ENCODE data around the gene PIK3CG. TPM values are rescaled to one million over a fixed set of nuclear protein-coding genes. Genes with fewer than 3 reads are reported as not detected.
A peak's percentile ranks its signal among the peaks of the same experiment; 100 is the strongest.
"Not testable (repeated sequence)": the region's sequence is repeated elsewhere in the genome, so short reads cannot be mapped to it uniquely, and the experiment has no call there.

PIK3CG gene
- total RNA-seq, 2 experiments from 2014 or later, result 26.8 to 27.0 TPM

GRCh38 chr7:106947244-106947728, 82.2 kb downstream of the PIK3CG start:
- Mint-ChIP-seq H3K9me3 (no peaks in the 10 kb centered on the region), H3K27ac (no peak overlapping the region), H3K4me3 (no peak overlapping the region), H3K27me3 (no peaks in the 10 kb centered on the region), H3K4me1 (ENCODE audit: low read depth) (no peaks in the 10 kb centered on the region), H3K36me3 (ENCODE audit: low read depth) (no peaks in the 10 kb centered on the region)
- CTCF ChIA-PET, result interaction anchor here (0.7 to 3.0 kb wide), 13 partner anchors 9 to 220 kb away, joined by 3 to 28 read pairs (median 3); no protein-coding TSS in a partner anchor
- TF ChIP-seq CTCF (IDR thresholded peaks at IDR 0.05), result peak; percentile 61
- DNase-seq (peak; percentile 58), ATAC-seq (peak; percentile 85)
- POLR2A ChIA-PET, result no interaction called here
- intact Hi-C loops (cut with micrococcal nuclease), result loop anchor here (5.0 kb wide), 2 partner anchors 155 to 200 kb away; no protein-coding TSS in a partner anchor

- Mint-ChIP-seq H3K36me3 (ENCODE audit: low read depth) (no peaks in the 10 kb centered on the region), H3K9me3 (peaks cover 2% of the 10 kb centered on the region), H3K27ac (no peak overlapping the region), H3K27me3 (no peaks in the 10 kb centered on the region), H3K4me3 (no peak overlapping the region), H3K4me1 (ENCODE audit: low read depth) (no peaks in the 10 kb centered on the region)
- ChIA-PET POLR2A (no interaction called here), CTCF (interaction anchor here (1.8 kb wide), 1 partner anchor 198 kb away, joined by 4 read pairs; no protein-coding TSS in a partner anchor)
- no peak for TF ChIP-seq CTCF (IDR thresholded peaks at IDR 0.05)
- no peak for DNase-seq
- intact Hi-C loops (cut with micrococcal nuclease), result loop anchor here (10.0 kb wide), 1 partner anchor 57 kb away; no protein-coding TSS in a partner anchor
- no peak for ATAC-seq
Observed at GRCh38 chr7:106952001-106952657, 87.0 kb downstream of the PIK3CG start.

GRCh38 chr7:106952658-106953231, 87.7 kb downstream of the PIK3CG start:
- intact Hi-C loops (cut with micrococcal nuclease), result loop anchor here (10.0 kb wide), 1 partner anchor 58 kb away; no protein-coding TSS in a partner anchor

GRCh38 chr7:106954840-106955239, 89.8 kb downstream of the PIK3CG start:
- no peaks in the 10 kb centered on the region for H3K36me3 Mint-ChIP-seq (ENCODE audit: low read depth)
- intact Hi-C loops (cut with micrococcal nuclease), result loop anchor here (10.0 kb wide), 1 partner anchor 60 kb away; no protein-coding TSS in a partner anchor
- no peak for TF ChIP-seq CTCF (IDR thresholded peaks at IDR 0.05)
- ChIA-PET POLR2A (no interaction called here), CTCF (no interaction called here)
- H3K9me3 Mint-ChIP-seq, result peaks cover 2% of the 10 kb centered on the region
- no peak overlapping the region for H3K4me3 Mint-ChIP-seq
- DNase-seq (no peak), ATAC-seq (no peak)
- H3K27ac Mint-ChIP-seq, result no peak overlapping the region
- no peaks in the 10 kb centered on the region for H3K4me1 Mint-ChIP-seq (ENCODE audit: low read depth)
- no peaks in the 10 kb centered on the region for H3K27me3 Mint-ChIP-seq

More at GRCh38 chr7:106952658-106953231, 87.7 kb downstream of the PIK3CG start:
- H3K4me3 Mint-ChIP-seq, result no peak overlapping the region
- H3K27me3 Mint-ChIP-seq, result no peaks in the 10 kb centered on the region
- ATAC-seq, result no peak
- DNase-seq, result no peak
- ChIA-PET CTCF (interaction anchor here (0.6 to 1.8 kb wide), 2 partner anchors 197 to 346 kb away, joined by 3 to 4 read pairs; no protein-coding TSS in a partner anchor), POLR2A (no interaction called here)
- H3K36me3 Mint-ChIP-seq (ENCODE audit: low read depth), result no peaks in the 10 kb centered on the region
- H3K27ac Mint-ChIP-seq, result no peak overlapping the region
- H3K4me1 Mint-ChIP-seq (ENCODE audit: low read depth), result no peaks in the 10 kb centered on the region
- no peak for TF ChIP-seq CTCF (IDR thresholded peaks at IDR 0.05)
- peaks cover 2% of the 10 kb centered on the region for H3K9me3 Mint-ChIP-seq

- ATAC-seq; H3K9me3 Mint-ChIP-seq; H3K4me3 Mint-ChIP-seq; H3K27ac Mint-ChIP-seq; DNase-seq; CTCF ChIA-PET; H3K4me1 Mint-ChIP-seq (ENCODE audit: low read depth); H3K27me3 Mint-ChIP-seq; H3K36me3 Mint-ChIP-seq (ENCODE audit: low read depth); POLR2A ChIA-PET: not testable (repeated sequence)
- intact Hi-C loops (cut with micrococcal nuclease), result loop anchor here (10.0 kb wide), 1 partner anchor 61 kb away; no protein-coding TSS in a partner anchor
Observed at GRCh38 chr7:106955857-106956256, 90.8 kb downstream of the PIK3CG start.

Other genes with a start within 250 kb of the PIK3CG start
- gene CCDC71L, start 204.1 kb upstream of the PIK3CG start, total RNA-seq, result 10 to 100 TPM; 18.2 to 20.9 TPM
- gene PRKAR2B, start 179.4 kb downstream of the PIK3CG start, total RNA-seq, result 1 to 10 TPM; 1.1 to 1.3 TPM

Data from activated CD8-positive, alpha-beta T cell treated with anti-CD3 and anti-CD28 coated beads for 36 hours (primary cell).